HepG2 (cell line): ENCODE data around the gene C22orf42.
"Not testable (repeated sequence)": the region's sequence is repeated elsewhere in the genome, so short reads cannot be mapped to it uniquely, and the experiment has no call there.

ENCODE experiments used
- ETV6 ChIP-seq: sonication (generic); formaldehyde crosslinking; conservative IDR thresholded peaks from 2 replicates; pipeline ENCODE4 v1.4.0; 2020; ENCODE audit warnings: missing genetic modification reagents
- JUN ChIP-seq: sonication (generic); formaldehyde crosslinking; IDR thresholded peaks from 2 replicates; pipeline ENCODE4 v1.4.0; 2020; ENCODE audit warnings: mild to moderate bottlenecking, missing genetic modification reagents
- TCF7L2 ChIP-seq: IDR thresholded peaks from 2 replicates; pipeline ENCODE4 v1.6.1; 2011; ENCODE audit warnings: mild to moderate bottlenecking, low read depth, low read length, moderate library complexity
- ZNF768 ChIP-seq: sonication (generic); formaldehyde crosslinking; IDR thresholded peaks from 2 replicates; pipeline ENCODE4 v1.4.0; 2020; ENCODE audit warnings: missing genetic modification reagents
- TF ChIP-seq, protein P1 (sequence below): sonication (generic); formaldehyde crosslinking; IDR thresholded peaks from 2 replicates; pipeline ENCODE4 v1.5.0; 2020; ENCODE audit warnings: mild to moderate bottlenecking, missing genetic modification reagents, moderate library complexity
- TF ChIP-seq, protein P2 (sequence below): sonication (generic); formaldehyde crosslinking; IDR thresholded peaks from 2 replicates; pipeline ENCODE4 v1.8.0; 2023; ENCODE audit warnings: mild to moderate bottlenecking, missing genetic modification reagents
- TF ChIP-seq, protein P3 (sequence below): sonication (generic); formaldehyde crosslinking; IDR thresholded peaks from 2 replicates; pipeline ENCODE4 v1.4.0; 2020; ENCODE audit warnings: missing genetic modification reagents
- TF ChIP-seq, protein P4 (sequence below): sonication (generic); formaldehyde crosslinking; IDR thresholded peaks from 2 replicates; pipeline ENCODE4 v1.5.0; 2020; ENCODE audit warnings: missing genetic modification reagents

DNA sequence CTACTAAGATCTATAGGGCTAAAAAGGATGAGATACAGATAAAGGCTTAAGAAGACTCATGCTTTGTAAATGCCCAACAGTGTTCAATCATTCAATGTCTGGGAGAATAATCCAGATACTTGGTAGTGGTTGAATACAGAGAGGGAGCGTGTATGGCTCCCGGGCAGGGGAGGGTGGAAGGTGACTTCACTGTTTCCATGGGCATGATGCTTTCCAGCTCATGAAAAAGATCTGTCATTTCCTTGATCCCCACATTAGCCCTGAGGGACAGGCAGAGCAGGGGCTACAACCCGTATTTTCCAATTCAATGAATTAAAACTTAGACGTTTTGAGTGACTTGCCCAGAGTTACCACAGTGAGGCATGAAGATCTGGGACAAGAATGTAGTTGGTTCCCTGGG, 4.4 kb downstream of the C22orf42 start:
- TF ChIP-seq JUN (CRISPR knock-in tag); ZNF768 (CRISPR knock-in tag); ETV6 (CRISPR knock-in tag); TCF7L2: not testable (repeated sequence)
- TF ChIP-seq, protein P1, sequence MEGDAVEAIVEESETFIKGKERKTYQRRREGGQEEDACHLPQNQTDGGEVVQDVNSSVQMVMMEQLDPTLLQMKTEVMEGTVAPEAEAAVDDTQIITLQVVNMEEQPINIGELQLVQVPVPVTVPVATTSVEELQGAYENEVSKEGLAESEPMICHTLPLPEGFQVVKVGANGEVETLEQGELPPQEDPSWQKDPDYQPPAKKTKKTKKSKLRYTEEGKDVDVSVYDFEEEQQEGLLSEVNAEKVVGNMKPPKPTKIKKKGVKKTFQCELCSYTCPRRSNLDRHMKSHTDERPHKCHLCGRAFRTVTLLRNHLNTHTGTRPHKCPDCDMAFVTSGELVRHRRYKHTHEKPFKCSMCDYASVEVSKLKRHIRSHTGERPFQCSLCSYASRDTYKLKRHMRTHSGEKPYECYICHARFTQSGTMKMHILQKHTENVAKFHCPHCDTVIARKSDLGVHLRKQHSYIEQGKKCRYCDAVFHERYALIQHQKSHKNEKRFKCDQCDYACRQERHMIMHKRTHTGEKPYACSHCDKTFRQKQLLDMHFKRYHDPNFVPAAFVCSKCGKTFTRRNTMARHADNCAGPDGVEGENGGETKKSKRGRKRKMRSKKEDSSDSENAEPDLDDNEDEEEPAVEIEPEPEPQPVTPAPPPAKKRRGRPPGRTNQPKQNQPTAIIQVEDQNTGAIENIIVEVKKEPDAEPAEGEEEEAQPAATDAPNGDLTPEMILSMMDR = not testable (repeated sequence)
- TF ChIP-seq, protein P2, sequence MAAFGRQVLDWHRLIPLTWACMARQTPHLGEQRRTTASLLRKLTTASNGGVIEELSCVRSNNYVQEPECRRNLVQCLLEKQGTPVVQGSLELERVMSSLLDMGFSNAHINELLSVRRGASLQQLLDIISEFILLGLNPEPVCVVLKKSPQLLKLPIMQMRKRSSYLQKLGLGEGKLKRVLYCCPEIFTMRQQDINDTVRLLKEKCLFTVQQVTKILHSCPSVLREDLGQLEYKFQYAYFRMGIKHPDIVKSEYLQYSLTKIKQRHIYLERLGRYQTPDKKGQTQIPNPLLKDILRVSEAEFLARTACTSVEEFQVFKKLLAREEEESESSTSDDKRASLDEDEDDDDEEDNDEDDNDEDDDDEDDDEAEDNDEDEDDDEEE (CRISPR knock-in tag) = not testable (repeated sequence)
- TF ChIP-seq, protein P3, sequence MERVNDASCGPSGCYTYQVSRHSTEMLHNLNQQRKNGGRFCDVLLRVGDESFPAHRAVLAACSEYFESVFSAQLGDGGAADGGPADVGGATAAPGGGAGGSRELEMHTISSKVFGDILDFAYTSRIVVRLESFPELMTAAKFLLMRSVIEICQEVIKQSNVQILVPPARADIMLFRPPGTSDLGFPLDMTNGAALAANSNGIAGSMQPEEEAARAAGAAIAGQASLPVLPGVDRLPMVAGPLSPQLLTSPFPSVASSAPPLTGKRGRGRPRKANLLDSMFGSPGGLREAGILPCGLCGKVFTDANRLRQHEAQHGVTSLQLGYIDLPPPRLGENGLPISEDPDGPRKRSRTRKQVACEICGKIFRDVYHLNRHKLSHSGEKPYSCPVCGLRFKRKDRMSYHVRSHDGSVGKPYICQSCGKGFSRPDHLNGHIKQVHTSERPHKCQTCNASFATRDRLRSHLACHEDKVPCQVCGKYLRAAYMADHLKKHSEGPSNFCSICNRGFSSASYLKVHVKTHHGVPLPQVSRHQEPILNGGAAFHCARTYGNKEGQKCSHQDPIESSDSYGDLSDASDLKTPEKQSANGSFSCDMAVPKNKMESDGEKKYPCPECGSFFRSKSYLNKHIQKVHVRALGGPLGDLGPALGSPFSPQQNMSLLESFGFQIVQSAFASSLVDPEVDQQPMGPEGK (CRISPR knock-in tag) = not testable (repeated sequence)
- TF ChIP-seq, protein P4, sequence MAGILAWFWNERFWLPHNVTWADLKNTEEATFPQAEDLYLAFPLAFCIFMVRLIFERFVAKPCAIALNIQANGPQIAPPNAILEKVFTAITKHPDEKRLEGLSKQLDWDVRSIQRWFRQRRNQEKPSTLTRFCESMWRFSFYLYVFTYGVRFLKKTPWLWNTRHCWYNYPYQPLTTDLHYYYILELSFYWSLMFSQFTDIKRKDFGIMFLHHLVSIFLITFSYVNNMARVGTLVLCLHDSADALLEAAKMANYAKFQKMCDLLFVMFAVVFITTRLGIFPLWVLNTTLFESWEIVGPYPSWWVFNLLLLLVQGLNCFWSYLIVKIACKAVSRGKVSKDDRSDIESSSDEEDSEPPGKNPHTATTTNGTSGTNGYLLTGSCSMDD (CRISPR knock-in tag) = not testable (repeated sequence)
